ENCODE results near the gene ROR1. TPM values are rescaled to one million over a fixed set of nuclear protein-coding genes. Genes with fewer than 3 reads are reported as not detected.

Gene ROR1
- total RNA-seq, 6 experiments from 2014 or later: 7.4 to 9.4 (median 8.9) TPM

- no peaks in the 10 kb centered on the region for H3K9me3 Mint-ChIP-seq
- DNase-seq: no peak
- H3K27ac Mint-ChIP-seq: no peak overlapping the region
- H3K27me3 Mint-ChIP-seq (ENCODE audit: insufficient read depth): no peaks in the 10 kb centered on the region; the same call in none of the 2 replicates
- H3K4me3 Mint-ChIP-seq: no peak overlapping the region
- 0 out of 2 replicates have a peak, but pooled peaks cover 6% of the 10 kb centered on the region for H3K36me3 Mint-ChIP-seq (ENCODE audit: low read depth)
- peaks cover 27% of the 10 kb centered on the region for H3K4me1 Mint-ChIP-seq (ENCODE audit: low read depth)
- TF ChIP-seq, protein P1, sequence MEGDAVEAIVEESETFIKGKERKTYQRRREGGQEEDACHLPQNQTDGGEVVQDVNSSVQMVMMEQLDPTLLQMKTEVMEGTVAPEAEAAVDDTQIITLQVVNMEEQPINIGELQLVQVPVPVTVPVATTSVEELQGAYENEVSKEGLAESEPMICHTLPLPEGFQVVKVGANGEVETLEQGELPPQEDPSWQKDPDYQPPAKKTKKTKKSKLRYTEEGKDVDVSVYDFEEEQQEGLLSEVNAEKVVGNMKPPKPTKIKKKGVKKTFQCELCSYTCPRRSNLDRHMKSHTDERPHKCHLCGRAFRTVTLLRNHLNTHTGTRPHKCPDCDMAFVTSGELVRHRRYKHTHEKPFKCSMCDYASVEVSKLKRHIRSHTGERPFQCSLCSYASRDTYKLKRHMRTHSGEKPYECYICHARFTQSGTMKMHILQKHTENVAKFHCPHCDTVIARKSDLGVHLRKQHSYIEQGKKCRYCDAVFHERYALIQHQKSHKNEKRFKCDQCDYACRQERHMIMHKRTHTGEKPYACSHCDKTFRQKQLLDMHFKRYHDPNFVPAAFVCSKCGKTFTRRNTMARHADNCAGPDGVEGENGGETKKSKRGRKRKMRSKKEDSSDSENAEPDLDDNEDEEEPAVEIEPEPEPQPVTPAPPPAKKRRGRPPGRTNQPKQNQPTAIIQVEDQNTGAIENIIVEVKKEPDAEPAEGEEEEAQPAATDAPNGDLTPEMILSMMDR (IDR thresholded peaks at IDR 0.05): no peak
Observed at GRCh38 chr1:64162804-64163203, 389.0 kb downstream of the ROR1 start.

DNA sequence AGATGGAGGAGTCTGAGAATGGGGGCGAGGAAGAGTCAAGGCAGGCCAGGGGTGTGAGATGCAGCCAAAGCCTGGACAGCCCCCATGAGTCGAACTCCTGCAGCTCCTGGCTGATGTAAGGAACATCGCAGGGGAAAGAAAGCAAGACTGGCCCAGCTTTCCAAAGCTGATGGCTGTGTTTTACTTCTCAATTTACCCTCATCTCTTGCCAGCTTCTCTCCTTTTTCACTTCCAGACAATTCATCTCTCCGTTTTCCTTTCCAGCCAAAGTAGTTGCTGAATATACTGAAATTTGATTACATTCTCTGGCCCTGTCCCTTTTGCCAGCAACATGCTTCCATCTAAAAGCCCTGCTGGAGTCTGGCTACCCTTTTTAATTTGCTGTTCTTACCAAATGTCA, 389.6 kb downstream of the ROR1 start:
- DNase-seq: no peak
- H3K27ac Mint-ChIP-seq: no peak overlapping the region
- peaks cover 27% of the 10 kb centered on the region for H3K4me1 Mint-ChIP-seq (ENCODE audit: low read depth)

GRCh38 chr1:64163970-64164369, 390.2 kb downstream of the ROR1 start:
- Mint-ChIP-seq H3K36me3 (ENCODE audit: low read depth) (peaks cover 5% of the 10 kb centered on the region), H3K27me3 (ENCODE audit: insufficient read depth) (no peaks in the 10 kb centered on the region; the same call in none of the 2 replicates), H3K9me3 (no peaks in the 10 kb centered on the region), H3K27ac (no peak overlapping the region), H3K4me1 (ENCODE audit: low read depth) (peaks cover 27% of the 10 kb centered on the region), H3K4me3 (no peak overlapping the region)
- DNase-seq: peak; percentile 47
- TF ChIP-seq, protein P1 (IDR thresholded peaks at IDR 0.05): peak; percentile 77

More for the DNA sequence above, 389.6 kb downstream of the ROR1 start:
- no peak overlapping the region for H3K4me3 Mint-ChIP-seq
- TF ChIP-seq, protein P1 (IDR thresholded peaks at IDR 0.05): no peak
- no peaks in the 10 kb centered on the region; the same call in none of the 2 replicates for H3K27me3 Mint-ChIP-seq (ENCODE audit: insufficient read depth)
- H3K9me3 Mint-ChIP-seq: no peaks in the 10 kb centered on the region
- 0 out of 2 replicates have a peak, but pooled peaks cover 6% of the 10 kb centered on the region for H3K36me3 Mint-ChIP-seq (ENCODE audit: low read depth)

- no peak for DNase-seq
- TF ChIP-seq, protein P1 (IDR thresholded peaks at IDR 0.05): no peak
Observed at GRCh38 chr1:64166629-64167028, 392.8 kb downstream of the ROR1 start.

GRCh38 chr1:64167176-64167575, 393.4 kb downstream of the ROR1 start:
- DNase-seq: no peak
- Mint-ChIP-seq H3K4me1 (ENCODE audit: low read depth) (peaks cover 27% of the 10 kb centered on the region), H3K27ac (no peak overlapping the region), H3K27me3 (ENCODE audit: insufficient read depth) (no peaks in the 10 kb centered on the region; the same call in 1 of the 2 replicates), H3K36me3 (ENCODE audit: low read depth) (peaks cover 13% of the 10 kb centered on the region), H3K4me3 (no peak overlapping the region), H3K9me3 (0 out of 2 replicates have a peak, but pooled peaks cover 5% of the 10 kb centered on the region)
- TF ChIP-seq, protein P1 (IDR thresholded peaks at IDR 0.05): no peak

More at GRCh38 chr1:64166629-64167028, 392.8 kb downstream of the ROR1 start:
- H3K27ac Mint-ChIP-seq: no peak overlapping the region
- H3K36me3 Mint-ChIP-seq (ENCODE audit: low read depth): peaks cover 13% of the 10 kb centered on the region
- H3K27me3 Mint-ChIP-seq (ENCODE audit: insufficient read depth): no peaks in the 10 kb centered on the region; the same call in 1 of the 2 replicates
- H3K4me3 Mint-ChIP-seq: no peak overlapping the region
- peaks cover 27% of the 10 kb centered on the region for H3K4me1 Mint-ChIP-seq (ENCODE audit: low read depth)
- H3K9me3 Mint-ChIP-seq: 0 out of 2 replicates have a peak, but pooled peaks cover 5% of the 10 kb centered on the region
